GM23338 (cell line): ENCODE data around the gene SLC35A2. TPM values are rescaled to one million over a fixed set of nuclear protein-coding genes. Genes with fewer than 3 reads are reported as not detected.

Source experiments
- ATAC-seq: fragments of 200-7000 bp; cut with Tn5 transposase; 3 replicates; pipeline ENCODE4 v1.9.1; 2020
- DNase-seq: peaks from one replicate; pipeline ENCODE4 v3.0.0-alpha.2; 2015; ENCODE audit warnings: low spot score
- H2AFZ ChIP-seq: fragments of 200-600 bp; sonication (generic); 2 replicates; pipeline ENCODE4 v1.8.0; 2016; ENCODE audit warnings: antibody characterized with exemption, mild to moderate bottlenecking, moderate library complexity
- H3F3A ChIP-seq: fragments of 200-600 bp; sonication (generic); replicated peaks from 2 replicates; pipeline ENCODE4 v1.8.0; 2017; ENCODE audit warnings: antibody characterized with exemption, mixed run types, low read depth
- H3K27ac ChIP-seq: fragments of 200-600 bp; sonication (generic); 2 replicates; pipeline ENCODE4 v1.6.1; 2016; ENCODE audit warnings: low read depth
- H3K27me3 ChIP-seq: fragments of 200-600 bp; sonication (generic); 2 replicates; pipeline ENCODE4 v1.8.0; 2016; ENCODE audit warnings: mild to moderate bottlenecking, mixed run types, moderate library complexity; ENCODE audit not compliant: insufficient read depth
- H3K36me3 ChIP-seq: fragments of 200-600 bp; sonication (generic); 2 replicates; pipeline ENCODE4 v1.8.0; 2016; ENCODE audit warnings: mild to moderate bottlenecking; ENCODE audit not compliant: insufficient read depth
- H3K4me1 ChIP-seq: fragments of 200-600 bp; sonication (generic); 2 replicates; pipeline ENCODE4 v1.8.0; 2016; ENCODE audit warnings: mild to moderate bottlenecking, moderate library complexity; ENCODE audit not compliant: insufficient read depth
- H3K4me2 ChIP-seq: fragments of 200-600 bp; sonication (generic); 2 replicates; pipeline ENCODE4 v1.7.1; 2017; ENCODE audit warnings: mixed run types
- H3K4me3 ChIP-seq: fragments of 200-600 bp; sonication (generic); 2 replicates; pipeline ENCODE4 v1.6.1; 2016; ENCODE audit warnings: mixed run types
- H3K79me2 ChIP-seq: fragments of 200-600 bp; sonication (generic); replicated peaks from 2 replicates; pipeline ENCODE4 v1.8.0; 2017; ENCODE audit warnings: mild to moderate bottlenecking; ENCODE audit not compliant: insufficient read depth
- H3K9me2 ChIP-seq: fragments of 200-600 bp; sonication (generic); 2 replicates; pipeline ENCODE4 v1.8.0; 2017; ENCODE audit not compliant: insufficient read depth
- H4K20me1 ChIP-seq: fragments of 200-600 bp; sonication (generic); replicated peaks from 2 replicates; pipeline ENCODE4 v1.8.0; 2017; ENCODE audit warnings: mild to moderate bottlenecking; ENCODE audit not compliant: insufficient read depth
- H3K27ac Mint-ChIP-seq: 2 replicates; pipeline ENCODE4 v1.8.0; 2020; ENCODE audit warnings: inconsistent platforms, mild to moderate bottlenecking, moderate library complexity, mixed read lengths
- H3K27me3 Mint-ChIP-seq: 3 replicates; pipeline ENCODE4 v1.8.0; 2022; ENCODE audit warnings: low read depth, mild to moderate bottlenecking, moderate library complexity, mixed read lengths, inconsistent platforms; ENCODE audit not compliant: insufficient read depth, poor library complexity
- H3K36me3 Mint-ChIP-seq: 3 replicates; pipeline ENCODE4 v1.8.0; 2021; ENCODE audit warnings: low read depth, mild to moderate bottlenecking, inconsistent platforms, moderate library complexity, mixed read lengths
- H3K4me1 Mint-ChIP-seq: 3 replicates; pipeline ENCODE4 v1.8.0; 2020; ENCODE audit warnings: mild to moderate bottlenecking, inconsistent platforms, mixed read lengths
- H3K4me3 Mint-ChIP-seq: 3 replicates; pipeline ENCODE4 v1.8.0; 2021; ENCODE audit warnings: moderate library complexity, mild to moderate bottlenecking, inconsistent platforms, mixed read lengths
- H3K9me3 Mint-ChIP-seq: 3 replicates; pipeline ENCODE4 v1.8.0; 2020; ENCODE audit warnings: moderate library complexity, mild to moderate bottlenecking, inconsistent platforms, mixed read lengths
- CREB1 ChIP-seq: fragments of 250-450 bp; sonication (Bioruptor Pico); IDR thresholded peaks from 2 replicates; pipeline ENCODE4 v1.5.0; 2020; ENCODE audit warnings: low read depth, mild to moderate bottlenecking, moderate library complexity
- ETS1 ChIP-seq: IDR thresholded peaks from 2 replicates; pipeline ENCODE4 v1.6.1; 2016; ENCODE audit warnings: antibody characterized with exemption
- EZH2 ChIP-seq: fragments of 200-600 bp; sonication (generic); IDR thresholded peaks from one replicate; pipeline ENCODE4 v1.8.0; 2017; ENCODE audit warnings: antibody characterized with exemption, mild to moderate bottlenecking, low read depth; ENCODE audit not compliant: unreplicated experiment
- EZH2phosphoT487 ChIP-seq: fragments of 200-600 bp; sonication (generic); IDR thresholded peaks from one replicate; pipeline ENCODE4 v1.8.1; 2018; ENCODE audit warnings: antibody characterized with exemption; ENCODE audit not compliant: unreplicated experiment
- JUNB ChIP-seq: IDR thresholded peaks from one replicate; pipeline ENCODE4 v1.6.1; 2016; ENCODE audit warnings: antibody characterized with exemption; ENCODE audit not compliant: unreplicated experiment
- NANOG ChIP-seq: IDR thresholded peaks from 2 replicates; pipeline ENCODE4 v1.6.1; 2016; ENCODE audit warnings: antibody characterized with exemption, borderline replicate concordance
- POLR2AphosphoS5 ChIP-seq: IDR thresholded peaks from 2 replicates; pipeline ENCODE4 v1.6.1; 2016; ENCODE audit warnings: antibody characterized with exemption, low read depth
- REST ChIP-seq: IDR thresholded peaks from one replicate; pipeline ENCODE4 v1.6.1; 2018; ENCODE audit warnings: antibody characterized with exemption; ENCODE audit not compliant: unreplicated experiment
- ZNF114 ChIP-seq: fragments of 250-450 bp; sonication (Bioruptor Pico); IDR thresholded peaks from 2 replicates; pipeline ENCODE4 v1.5.0; 2020; ENCODE audit warnings: mild to moderate bottlenecking, moderate library complexity
- ZNF331 ChIP-seq: fragments of 250-450 bp; sonication (Bioruptor Pico); IDR thresholded peaks from 2 replicates; pipeline ENCODE4 v1.5.0; 2020; ENCODE audit warnings: low read depth, mild to moderate bottlenecking, moderate library complexity
- ZNF462 ChIP-seq: fragments of 250-450 bp; sonication (Bioruptor Pico); IDR thresholded peaks from 2 replicates; pipeline ENCODE4 v1.5.0; 2020; ENCODE audit warnings: mild to moderate bottlenecking, moderate library complexity
- polyA plus RNA-seq: library from polyadenylated mRNA; unstranded; fragments of >200 nt; fragmentation: Nextera tagmentation; extraction: Ambion mirVana; gene quantifications from 2 replicates; pipeline ENCODE4 v1.2.1, GENCODE V29; 2016
- total RNA-seq: library from RNA; depleted of rRNA; stranded (reverse); fragments of >200 nt; shearing (Covaris generic); gene quantifications from 2 replicates; pipeline ENCODE4 v1.2.3, GENCODE V29; 2014

The SLC35A2 gene
- total and polyA plus RNA-seq, 2 experiments from 2014 or later, result 13.0 to 16.4 TPM

- Histone ChIP-seq H3K4me2 (no peak overlapping the region), H3K79me2 (peaks cover 14% of the 10 kb centered on the region), H2AFZ (no peak overlapping the region), H3K4me1 (peaks cover 4% of the 10 kb centered on the region; the same call in 1 of the 2 replicates), H3K27me3 (no peaks in the 10 kb centered on the region), H4K20me1 (no peaks in the 10 kb centered on the region; the same call in 1 of the 2 replicates), H3K4me3 (no peak overlapping the region), H3K9me2 (no peaks in the 10 kb centered on the region), H3K36me3 (peaks cover 16% of the 10 kb centered on the region; the same call in 1 of the 2 replicates), H3F3A (peaks cover 24% of the 10 kb centered on the region), H3K27ac (no peak overlapping the region)
- Mint-ChIP-seq H3K27ac (no peak overlapping the region), H3K36me3 (peaks cover 33% of the 10 kb centered on the region), H3K4me1 (peaks cover 22% of the 10 kb centered on the region), H3K4me3 (0 out of 3 replicates have a peak overlapping the region, but pooled peaks have one; percentile 93), H3K27me3 (peaks cover 18% of the 10 kb centered on the region), H3K9me3 (peaks cover 4% of the 10 kb centered on the region; the same call in 2 of the 3 replicates)
- ATAC-seq (no peak; the same call in 2 of the 3 replicates), DNase-seq (no peak)
- no peak for TF ChIP-seq CREB1 (CRISPR knock-in tag)
- TF ChIP-seq NANOG, result no peak
- no peak for TF ChIP-seq EZH2phosphoT487
Observed at GRCh38 chrX:48909703-48910294, 1.6 kb downstream of the SLC35A2 start.

- Histone ChIP-seq H3K4me1 (no peaks in the 10 kb centered on the region; the same call in 1 of the 2 replicates), H3K4me2 (no peak overlapping the region), H2AFZ (no peak overlapping the region), H3K27me3 (no peaks in the 10 kb centered on the region), H3F3A (peaks cover 13% of the 10 kb centered on the region), H4K20me1 (no peaks in the 10 kb centered on the region; the same call in 1 of the 2 replicates), H3K9me2 (no peaks in the 10 kb centered on the region), H3K79me2 (peaks cover 10% of the 10 kb centered on the region), H3K27ac (no peak overlapping the region), H3K4me3 (no peak overlapping the region), H3K36me3 (peaks cover 7% of the 10 kb centered on the region; the same call in 1 of the 2 replicates)
- Mint-ChIP-seq H3K9me3 (peaks cover 4% of the 10 kb centered on the region; the same call in 2 of the 3 replicates), H3K4me1 (peaks cover 18% of the 10 kb centered on the region), H3K36me3 (peaks cover 27% of the 10 kb centered on the region), H3K27me3 (peaks cover 19% of the 10 kb centered on the region), H3K27ac (no peak overlapping the region), H3K4me3 (no peak overlapping the region)
- DNase-seq, result no peak
- no peak for ATAC-seq
- no peak for TF ChIP-seq ETS1
- TF ChIP-seq NANOG, result no peak
- TF ChIP-seq ZNF114 (CRISPR knock-in tag), result no peak
- no peak for TF ChIP-seq JUNB
- no peak for TF ChIP-seq ZNF462 (CRISPR knock-in tag)
- TF ChIP-seq ZNF331, result no peak
- TF ChIP-seq REST, result no peak
- no peak for TF ChIP-seq POLR2AphosphoS5
- no peak for TF ChIP-seq EZH2
- no peak for TF ChIP-seq CREB1 (CRISPR knock-in tag)
Observed at GRCh38 chrX:48908600-48908999, 2.8 kb downstream of the SLC35A2 start.
